Keratinocyte (primary cell): ENCODE data around the gene RAI14. TPM values are rescaled to one million over a fixed set of nuclear protein-coding genes. Genes with fewer than 3 reads are reported as not detected.

ENCODE experiments used
- DNase-seq: peaks from one replicate; pipeline ENCODE4 v3.0.0-alpha.2; 2011; ENCODE audit warnings: low read depth, missing footprints, low spot score
- FAIRE-seq: peaks from 2 replicates; lab custom pipeline; 2011; peaks lifted over from hg19 to GRCh38; lab: Jason Lieb, UNC
- H2AFZ ChIP-seq: 2 replicates; pipeline ENCODE4 v1.6.0; 2012; ENCODE audit warnings: low read length, control low read depth, inconsistent platforms; ENCODE audit not compliant: control insufficient read depth
- H3K27ac ChIP-seq: 2 replicates; pipeline ENCODE4 v1.5.1; 2011; ENCODE audit warnings: low read length; ENCODE audit not compliant: control insufficient read depth, insufficient read depth
- H3K27me3 ChIP-seq: 3 replicates; pipeline ENCODE4 v1.6.0; 2011; ENCODE audit warnings: low read length; ENCODE audit not compliant: control insufficient read depth, insufficient read depth; ENCODE audit errors: extremely low read depth
- H3K36me3 ChIP-seq, 2 experiments: 2 replicates in 1 of 2; 3 replicates in 1 of 2; pipeline ENCODE4 v1.5.1; 2011; ENCODE audit warnings: low read length in 2 of 2, mild to moderate bottlenecking in 1 of 2; ENCODE audit not compliant: control insufficient read depth in 2 of 2, insufficient read depth in 2 of 2; ENCODE audit errors: extremely low read depth in 1 of 2
- H3K4me1 ChIP-seq: 3 replicates; pipeline ENCODE4 v1.5.1; 2011; ENCODE audit warnings: low read length; ENCODE audit not compliant: control insufficient read depth, insufficient read depth; ENCODE audit errors: extremely low read depth
- H3K4me2 ChIP-seq: 3 replicates; pipeline ENCODE4 v1.6.0; 2011; ENCODE audit warnings: low read depth, low read length; ENCODE audit not compliant: control insufficient read depth, insufficient read depth; ENCODE audit errors: extremely low read depth
- H3K4me3 ChIP-seq, 3 experiments: fragments of 200-600 bp in 1 of 3; sonication (generic) in 1 of 3; 2 replicates in 2 of 3; 3 replicates in 1 of 3; pipeline ENCODE4 v1.5.1; 2011 to 2016; ENCODE audit warnings: low read length in 3 of 3, mild to moderate bottlenecking in 3 of 3, control low read depth in 2 of 3, inconsistent platforms in 1 of 3, low read depth in 1 of 3, mixed read lengths in 1 of 3, mixed run types in 1 of 3, moderate library complexity in 1 of 3; ENCODE audit not compliant: control insufficient read depth in 2 of 3, insufficient read depth in 2 of 3; ENCODE audit errors: extremely low read depth in 1 of 3
- H3K79me2 ChIP-seq: 2 replicates; pipeline ENCODE4 v1.6.0; 2012; ENCODE audit warnings: low read length; ENCODE audit not compliant: control insufficient read depth, insufficient read depth
- H3K9ac ChIP-seq: 3 replicates; pipeline ENCODE4 v1.6.0; 2011; ENCODE audit warnings: low read length; ENCODE audit not compliant: control insufficient read depth, insufficient read depth; ENCODE audit errors: extremely low read depth
- H3K9me1 ChIP-seq: 3 replicates; pipeline ENCODE4 v1.6.0; 2011; ENCODE audit warnings: low read length; ENCODE audit not compliant: control insufficient read depth, insufficient read depth; ENCODE audit errors: extremely low read depth
- H3K9me3 ChIP-seq: 2 replicates; pipeline ENCODE4 v1.5.1; 2012; ENCODE audit warnings: low read depth, low read length; ENCODE audit not compliant: control insufficient read depth
- H4K20me1 ChIP-seq: 3 replicates; pipeline ENCODE4 v1.6.0; 2011; ENCODE audit warnings: low read length; ENCODE audit not compliant: control insufficient read depth, insufficient read depth; ENCODE audit errors: extremely low read depth
- CTCF ChIP-seq, 3 experiments: IDR thresholded peaks in 1 of 3; conservative IDR thresholded peaks in 1 of 3; optimal IDR thresholded peaks in 1 of 3; 2 replicates in 2 of 3; 3 replicates in 1 of 3; pipeline versions ENCODE3 to v1.5.1; 2011; ENCODE audit warnings: low read length in 3 of 3, mild to moderate bottlenecking in 3 of 3, moderate library complexity in 2 of 3, control low read depth in 1 of 3, inconsistent platforms in 1 of 3; ENCODE audit not compliant: insufficient read depth in 2 of 3; ENCODE audit errors: extremely low read depth in 1 of 3
- EZH2 ChIP-seq: IDR thresholded peaks from one replicate; pipeline ENCODE4 v1.6.1; 2012; ENCODE audit warnings: inconsistent platforms, mild to moderate bottlenecking, low read length, moderate library complexity
- dilution Hi-C: fragments of 300-500 bp; cut with MboI; formaldehyde crosslinking; loops from one replicate; pipeline ENCODE4 v1.7.0; 2020; ENCODE audit warnings: low sequenced_read_pairs; ENCODE audit not compliant: extremely low pct_ligation_motif_present
- polyA plus RNA-seq, 5 experiments: library from polyadenylated mRNA; depleted of rRNA in 3 of 5; stranded (reverse) in 3 of 5; stranded (forward) in 1 of 5; unstranded in 1 of 5; fragments of >200 nt; gene quantifications; 1 replicate in 1 of 5; 2 replicates in 3 of 5; 3 replicates in 1 of 5; pipeline versions ENCODE4 v1.2.1 to v1.2.3, GENCODE V29; 2011 to 2012; ENCODE audit warnings: missing spikeins in 2 of 5, low read depth in 1 of 5, low replicate concordance in 1 of 5

The RAI14 gene
- polyA plus RNA-seq, 1 donor (not counting 4 experiments of a cell fraction or from before 2014, with no cell fraction given), result 31.4 TPM

- no peak overlapping the region for H3K4me3 ChIP-seq
- TF ChIP-seq CTCF (optimal IDR thresholded peaks at IDR 0.05 in 1 of 3, IDR thresholded peaks at IDR 0.05 in 1 of 3, conservative IDR thresholded peaks at IDR 0.05 in 1 of 3; ENCODE audit: extremely low read depth in 1 of 3, insufficient read depth in 2 of 3, low read length in 3 of 3), result no peak
- TF ChIP-seq EZH2, result no peak
- peaks cover 0 to 3% of the 10 kb centered on the region in 2 experiments for H3K36me3 ChIP-seq
- no peak overlapping the region for H3K27ac ChIP-seq
- H2AFZ ChIP-seq, result no peak overlapping the region
- peaks cover 13% of the 10 kb centered on the region for H3K4me1 ChIP-seq
- no peaks in the 10 kb centered on the region for H4K20me1 ChIP-seq
- no peak overlapping the region for H3K9ac ChIP-seq
- no peak for FAIRE-seq
- no peak overlapping the region for H3K4me2 ChIP-seq
- dilution Hi-C loops, result no loop called here
- peaks cover 68% of the 10 kb centered on the region for H3K79me2 ChIP-seq
- no peaks in the 10 kb centered on the region for H3K27me3 ChIP-seq
- no peaks in the 10 kb centered on the region for H3K9me1 ChIP-seq
- no peak for DNase-seq
- no peaks in the 10 kb centered on the region for H3K9me3 ChIP-seq
Measured at GRCh38 chr5:34660444-34660843, 4.3 kb downstream of the RAI14 start.

- no peak for FAIRE-seq
- Histone ChIP-seq H4K20me1 (no peaks in the 10 kb centered on the region), H3K36me3 (peaks cover 7% of the 10 kb centered on the region in 2 experiments), H3K4me3 (no peak overlapping the region), H3K9me3 (no peaks in the 10 kb centered on the region), H2AFZ (no peak overlapping the region), H3K27me3 (no peaks in the 10 kb centered on the region), H3K9ac (no peak overlapping the region), H3K27ac (no peak overlapping the region), H3K4me2 (no peak overlapping the region), H3K9me1 (no peaks in the 10 kb centered on the region), H3K79me2 (peaks cover 74% of the 10 kb centered on the region), H3K4me1 (no peaks in the 10 kb centered on the region)
- DNase-seq, result no peak
- TF ChIP-seq CTCF (optimal IDR thresholded peaks at IDR 0.05 in 1 of 3, IDR thresholded peaks at IDR 0.05 in 1 of 3, conservative IDR thresholded peaks at IDR 0.05 in 1 of 3; ENCODE audit: extremely low read depth in 1 of 3, insufficient read depth in 2 of 3, low read length in 3 of 3) (no peak), EZH2 (no peak)
- dilution Hi-C loops, result no loop called here
Measured at GRCh38 chr5:34663771-34664496, 7.8 kb downstream of the RAI14 start.
